T-helper 9 cell (primary cell): ENCODE data around the gene RNF34.

ENCODE experiments used
- DNase-seq: peaks from one replicate; pipeline ENCODE4 v3.0.0-alpha.2; 2020

Gene RNF34

DNA sequence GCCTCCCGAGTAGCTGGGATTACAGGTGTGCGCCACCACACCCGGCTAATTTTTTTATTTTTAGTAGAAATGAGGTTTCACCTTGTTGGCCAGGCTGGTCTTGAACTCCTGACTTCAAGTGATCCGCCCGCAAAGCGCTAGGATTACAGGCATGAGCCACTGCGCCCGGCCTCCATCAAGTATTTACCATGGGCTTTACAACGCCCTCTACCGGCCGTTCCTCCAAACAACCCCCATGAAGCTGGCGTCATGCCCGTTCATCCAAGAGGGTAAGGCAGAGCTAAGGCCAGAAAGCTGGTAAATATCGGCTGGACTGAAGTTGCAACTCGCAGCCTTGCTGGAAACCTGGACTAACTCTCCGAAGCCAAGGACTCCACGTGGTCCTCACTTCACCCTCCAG, 41.6 kb downstream of the RNF34 start:
- no peak for DNase-seq

DNA sequence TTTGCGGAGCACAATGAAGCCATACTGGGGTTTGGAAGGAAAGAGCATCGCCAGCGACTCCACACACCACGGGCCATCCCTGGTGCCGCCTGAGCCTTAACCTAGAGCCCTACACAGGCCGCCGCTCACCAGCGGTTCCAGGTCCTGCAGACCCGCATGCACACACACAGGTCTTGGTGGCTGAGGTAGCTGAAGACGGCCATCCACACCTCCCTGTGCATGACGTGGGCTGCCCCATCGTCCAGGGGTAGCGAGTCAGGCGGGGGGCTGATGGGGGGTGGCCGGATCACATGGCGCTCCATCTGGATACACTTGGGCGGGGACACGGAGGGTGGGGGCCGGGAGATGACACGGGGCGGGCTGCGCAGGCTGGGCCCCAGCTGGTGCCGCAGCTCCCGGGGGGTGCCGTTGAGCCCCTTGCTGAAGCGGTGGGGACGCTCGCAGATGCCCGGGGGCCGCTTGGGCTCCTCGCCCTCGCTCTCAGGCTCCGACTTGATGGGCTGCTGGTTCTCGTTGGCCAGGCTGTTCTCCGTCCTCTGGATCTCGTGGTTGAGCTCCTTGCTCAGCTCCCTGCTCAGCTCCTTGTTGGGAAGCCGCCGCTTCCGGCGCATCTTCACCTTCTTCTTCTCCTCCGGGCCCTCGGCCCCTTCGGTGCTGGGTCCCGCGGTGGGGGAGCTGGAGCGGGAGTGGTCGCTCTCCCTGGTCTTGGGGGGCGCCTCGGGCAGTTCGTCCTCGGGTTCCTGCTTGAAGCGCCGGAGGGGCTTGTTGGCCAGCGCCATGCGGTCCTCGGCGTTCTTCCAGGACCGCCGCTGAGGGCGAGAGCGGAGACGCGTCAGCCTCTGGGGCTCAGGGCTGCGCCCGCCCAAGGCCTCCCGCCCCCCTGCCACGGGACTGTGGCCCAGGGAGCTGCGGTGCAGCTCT, 42.4 kb downstream of the RNF34 start:
- no peak for DNase-seq

DNA sequence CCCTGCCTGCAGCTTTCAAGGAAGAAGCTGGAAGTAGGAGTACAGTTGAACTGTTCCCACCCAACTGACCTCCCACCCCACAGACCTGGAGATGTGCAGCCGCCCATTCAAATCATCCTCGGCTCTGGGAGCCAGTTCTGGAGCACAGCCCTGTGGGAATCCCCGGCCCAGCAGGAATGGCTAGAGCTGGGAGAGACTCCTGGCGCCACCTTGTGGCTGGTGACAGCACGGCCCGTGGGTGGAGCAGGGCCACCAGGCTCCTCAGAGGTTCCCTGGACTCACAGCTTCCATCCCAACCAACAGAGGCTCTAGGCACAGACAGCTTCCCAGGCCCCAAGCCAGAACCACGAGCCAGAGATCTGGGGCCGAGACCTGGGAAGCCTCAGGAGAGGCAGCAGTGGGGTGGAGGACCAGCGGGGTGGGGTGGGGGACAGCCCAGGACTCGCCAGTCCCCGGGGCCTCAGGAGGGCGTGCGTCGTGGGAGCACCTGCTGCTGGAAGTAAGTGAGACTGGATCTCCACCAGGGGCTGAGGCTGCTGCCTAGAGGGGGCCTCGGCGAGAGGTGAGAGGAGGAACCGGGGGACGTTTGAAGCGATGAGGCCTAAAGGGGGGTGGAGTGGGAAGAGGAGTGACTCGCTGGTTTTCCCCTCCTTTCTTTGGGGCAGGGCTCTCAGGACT, 43.4 kb downstream of the RNF34 start:
- peak; percentile 59 for DNase-seq

DNA sequence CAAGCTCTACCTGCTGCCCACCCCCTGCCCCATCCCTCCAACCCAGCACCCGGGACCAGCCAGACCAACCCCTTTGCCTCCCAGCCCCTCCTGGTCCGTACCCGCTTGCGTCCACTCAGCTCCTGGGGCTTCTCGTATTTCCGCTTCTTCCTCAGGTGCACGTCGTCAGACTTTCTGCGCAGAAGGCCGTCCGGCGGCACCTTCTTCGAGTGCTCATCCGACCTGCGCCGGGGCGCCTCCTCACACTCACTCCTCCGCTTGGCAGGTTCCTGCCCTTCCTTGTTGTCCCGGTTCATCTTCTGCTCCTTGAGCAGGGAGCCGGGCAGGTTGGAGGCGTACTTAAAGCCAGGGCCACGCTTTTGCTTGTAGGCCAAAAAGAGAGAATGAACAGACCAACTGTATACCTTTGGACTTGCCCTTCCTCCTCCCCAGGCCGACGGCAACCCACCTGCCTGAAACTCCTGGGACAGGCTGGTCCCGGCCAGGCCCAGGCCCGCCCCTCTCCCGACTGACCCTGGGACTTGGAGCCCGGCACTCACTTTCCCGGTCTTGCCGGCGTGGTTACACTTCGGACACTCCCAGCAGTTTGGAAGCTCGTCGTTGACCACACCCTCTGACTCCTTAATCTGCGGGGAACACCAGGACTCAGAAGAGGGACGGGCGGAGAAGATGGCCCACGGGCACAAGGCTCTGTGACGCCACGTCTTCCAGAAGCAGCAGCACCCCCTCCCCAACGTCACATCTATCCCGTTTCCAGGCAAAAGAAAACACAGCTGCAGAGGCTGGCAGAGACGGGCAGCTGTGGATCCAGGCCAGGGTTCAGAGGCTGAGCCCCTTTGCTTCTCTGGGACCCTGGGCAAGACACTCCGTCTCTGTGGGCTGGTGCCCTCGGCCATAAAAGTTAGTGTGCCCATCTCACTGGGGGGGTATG, 44.3 kb downstream of the RNF34 start:
- DNase-seq = no peak

DNA sequence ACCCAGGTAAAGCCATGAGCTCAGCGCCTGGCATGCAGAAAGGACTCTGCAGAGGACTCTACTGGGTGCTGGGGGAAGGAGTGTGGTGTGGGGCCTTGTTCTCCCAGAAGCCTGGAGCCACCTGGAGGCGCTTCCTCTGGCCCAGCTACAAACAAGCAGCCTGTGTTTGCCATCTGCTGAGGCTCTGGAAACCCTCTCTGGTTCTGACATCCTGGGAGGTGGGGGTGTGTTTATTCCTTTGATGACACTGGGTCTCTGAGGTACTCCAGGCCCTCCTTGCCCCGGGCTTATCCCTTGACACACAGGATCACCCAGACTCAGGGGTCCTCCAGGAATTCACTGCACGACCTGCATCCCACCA, 44.9 kb downstream of the RNF34 start:
- no peak for DNase-seq

DNA sequence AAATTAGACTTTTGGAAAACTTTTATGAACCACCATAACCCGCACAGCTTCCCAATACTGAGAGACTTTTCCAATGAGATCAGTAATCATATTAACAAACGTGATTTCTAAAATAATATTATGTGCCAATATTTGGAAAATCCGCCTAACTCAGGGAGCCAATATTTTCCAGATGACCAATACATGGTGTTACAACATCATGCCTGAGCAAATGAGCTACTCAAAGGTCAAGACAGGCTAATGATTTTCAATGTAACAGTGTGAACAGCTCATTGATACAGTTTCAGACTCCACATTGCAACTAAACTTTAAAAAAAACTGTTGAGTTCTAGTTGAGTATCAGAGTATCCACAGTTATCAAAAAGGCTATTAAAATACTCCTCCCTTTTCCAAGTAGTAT, 46.8 kb downstream of the RNF34 start:
- DNase-seq = no peak

DNA sequence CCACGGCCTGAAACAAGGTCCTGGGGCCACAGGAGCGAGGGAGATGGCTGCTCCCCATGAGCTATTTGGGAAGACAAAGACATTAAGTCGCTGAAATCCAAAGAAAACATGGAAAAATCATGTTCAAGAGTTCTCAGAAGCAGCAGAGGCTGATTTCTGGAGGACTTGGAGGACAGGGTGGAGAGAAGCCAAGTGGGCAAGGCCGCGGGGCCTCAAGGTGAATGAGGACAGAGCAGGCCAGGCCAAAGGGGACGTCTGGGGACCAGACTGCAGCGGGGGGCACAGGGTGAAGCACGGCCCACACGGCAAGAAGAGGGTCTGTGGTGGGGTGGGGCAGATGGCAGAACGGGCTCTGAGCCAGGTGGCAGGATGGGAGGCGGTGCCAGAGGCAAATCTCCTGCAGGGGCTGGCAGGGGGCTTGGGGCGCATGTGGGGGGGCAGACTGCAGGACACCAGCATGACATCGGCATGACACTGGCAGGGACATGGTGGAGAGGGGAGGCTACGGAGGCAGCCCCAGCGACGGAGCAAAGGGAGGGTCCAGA, 48.9 kb downstream of the RNF34 start:
- no peak for DNase-seq

DNA sequence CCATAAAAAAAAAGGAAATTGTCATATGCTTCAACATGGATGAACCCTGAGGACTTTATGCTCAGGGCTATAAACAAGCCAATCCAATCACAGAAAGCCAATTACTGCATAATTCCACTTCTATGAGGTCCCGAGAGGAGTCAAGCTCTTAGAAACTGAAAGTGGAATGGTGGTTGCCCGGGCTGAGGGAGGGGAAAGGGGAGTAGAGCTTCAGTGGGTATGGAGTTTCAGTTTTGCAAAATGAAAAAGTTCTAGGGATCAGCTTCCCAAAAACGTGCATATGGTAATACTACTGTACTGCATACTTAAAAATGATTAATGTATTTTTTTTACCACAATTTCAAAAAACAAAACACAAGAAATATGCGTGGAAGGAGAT, 52.0 kb downstream of the RNF34 start:
- DNase-seq = no peak

DNA sequence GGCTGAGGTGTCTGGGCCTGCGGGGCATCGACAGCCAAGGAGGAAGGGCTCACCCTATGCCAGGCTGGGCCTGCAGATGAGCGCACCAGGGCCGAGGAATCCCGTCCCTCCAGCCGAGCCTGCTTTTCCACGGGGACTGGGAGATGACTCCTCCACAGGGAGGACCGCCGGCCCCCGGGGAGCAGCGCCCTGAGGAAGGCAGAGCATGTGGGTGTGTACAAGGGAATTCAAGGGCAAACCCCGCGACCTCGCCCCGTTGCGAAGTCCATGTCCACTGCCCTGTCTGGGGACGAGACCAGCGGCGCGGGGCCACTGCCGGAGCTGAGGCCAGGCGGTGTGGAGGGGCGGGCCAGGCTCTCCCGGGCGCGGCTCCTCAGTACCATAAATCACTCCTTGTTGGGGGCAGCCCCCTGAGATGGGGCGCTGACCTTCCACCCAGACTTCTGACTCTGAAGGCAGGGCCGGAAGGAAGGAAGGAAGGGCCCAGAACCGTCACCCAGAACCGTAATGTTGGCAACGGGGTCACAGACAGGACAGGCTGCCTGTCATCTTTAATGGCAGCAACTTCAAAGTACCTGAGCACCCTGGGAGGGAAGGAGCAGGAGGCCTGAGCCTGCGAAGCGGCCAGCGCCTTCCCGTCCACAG, 52.5 kb downstream of the RNF34 start:
- no peak for DNase-seq

DNA sequence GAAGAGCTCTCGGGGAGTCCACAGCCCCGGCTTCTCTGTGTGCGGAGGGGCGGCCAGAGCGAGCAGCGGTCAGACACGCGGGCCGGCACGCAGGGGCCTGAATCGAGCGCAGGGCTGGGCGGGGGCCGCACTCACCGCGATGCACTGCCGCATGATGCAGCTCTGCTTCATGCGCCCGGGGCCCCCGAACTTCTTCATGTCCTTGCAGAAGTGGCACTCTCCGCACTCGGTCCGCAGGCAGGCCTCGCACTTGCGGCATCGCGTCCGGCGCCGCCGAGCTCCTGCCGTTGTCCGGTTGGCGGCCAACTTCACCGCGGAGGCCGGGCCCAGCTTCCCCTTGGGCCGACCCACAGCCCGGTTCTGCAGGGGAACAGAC, 53.1 kb downstream of the RNF34 start:
- DNase-seq = no peak

DNA sequence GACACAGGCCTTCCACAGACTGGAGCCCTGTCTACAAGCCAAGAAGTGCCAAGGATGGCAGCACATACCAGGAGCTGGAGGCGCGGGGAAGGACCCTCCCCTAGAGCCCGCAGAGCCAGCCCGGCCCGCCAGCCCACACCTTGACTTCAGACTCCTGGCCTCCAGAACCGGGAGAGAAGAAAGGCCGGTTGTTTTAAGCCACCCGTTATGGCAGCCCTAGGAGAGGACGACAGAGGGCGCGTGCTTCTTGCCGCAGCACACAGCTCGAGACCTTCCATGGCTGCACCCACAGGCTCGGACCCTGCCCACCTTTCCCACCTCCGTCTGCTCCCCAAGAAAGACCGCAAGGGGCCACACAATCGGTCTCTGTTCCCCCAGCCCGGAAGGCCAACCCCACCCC, 53.7 kb downstream of the RNF34 start:
- DNase-seq = no peak

DNA sequence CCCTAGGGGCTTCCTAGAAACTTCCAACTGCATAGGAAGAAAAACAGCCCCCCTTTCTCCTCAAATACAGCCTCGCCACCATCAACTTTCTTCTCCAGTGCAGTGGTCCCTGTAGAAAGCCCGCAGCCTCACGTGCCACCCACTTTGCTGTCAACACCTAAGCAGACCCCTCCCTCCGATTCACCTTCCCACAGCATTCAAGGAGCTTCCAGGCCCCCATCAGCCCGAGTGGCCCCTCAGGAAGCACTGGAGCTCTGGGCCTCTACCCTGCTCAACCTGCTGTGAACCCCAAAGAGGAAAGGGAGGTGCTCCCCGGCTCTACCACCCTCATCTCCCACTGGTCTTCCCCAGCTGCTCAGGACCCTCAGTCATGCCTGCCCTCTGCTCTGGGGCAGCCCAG, 55.0 kb downstream of the RNF34 start:
- DNase-seq = no peak

DNA sequence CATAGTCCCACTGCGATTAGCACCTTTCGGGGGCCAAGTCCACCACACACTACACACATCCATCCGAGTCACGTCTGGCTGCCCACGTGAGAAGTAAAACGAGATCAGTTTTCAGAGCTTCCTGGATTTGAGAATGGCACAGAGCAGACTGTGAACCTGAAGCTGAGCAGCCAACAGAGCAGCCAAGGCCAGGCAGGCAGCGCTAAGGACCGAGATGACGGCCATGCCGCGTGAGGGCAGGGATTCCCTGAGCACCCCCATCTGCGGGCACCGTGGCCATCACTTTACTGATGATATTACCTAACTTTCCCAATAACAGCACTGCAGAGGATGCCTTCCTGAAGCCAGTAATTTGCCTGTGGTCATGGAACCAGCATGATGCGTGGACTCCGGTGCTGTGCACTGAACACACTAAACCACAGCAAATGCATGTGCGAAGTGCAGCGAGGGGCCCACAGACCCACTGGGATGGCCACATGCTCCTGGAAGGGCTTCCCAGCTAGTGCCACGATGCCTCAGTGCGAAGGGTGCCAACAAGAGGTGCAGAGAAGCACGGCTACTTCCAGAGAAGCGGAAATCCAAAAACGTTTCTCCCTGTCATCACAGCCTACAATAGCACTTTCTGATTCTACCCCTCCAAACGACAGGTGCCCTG, 56.0 kb downstream of the RNF34 start:
- no peak for DNase-seq

DNA sequence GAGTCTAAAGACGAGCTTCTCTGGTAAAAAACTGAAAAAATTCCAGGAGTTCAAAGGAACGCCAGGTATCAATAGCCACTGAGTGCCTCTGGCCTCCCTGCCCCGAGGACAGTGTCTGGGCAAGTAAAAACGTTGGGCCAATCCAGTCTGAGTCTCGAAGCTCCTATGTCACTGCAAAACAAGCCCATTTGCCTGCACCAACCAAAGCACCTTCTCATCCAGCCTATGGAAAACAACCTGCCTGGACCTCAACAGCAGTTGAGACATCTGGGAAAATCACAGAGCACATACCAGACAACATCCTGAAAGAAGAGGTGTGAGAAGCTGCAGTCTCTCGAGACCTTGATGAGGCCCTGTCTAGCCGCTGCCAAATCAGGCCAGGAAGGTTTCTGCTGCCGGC, 56.6 kb downstream of the RNF34 start:
- no peak for DNase-seq

DNA sequence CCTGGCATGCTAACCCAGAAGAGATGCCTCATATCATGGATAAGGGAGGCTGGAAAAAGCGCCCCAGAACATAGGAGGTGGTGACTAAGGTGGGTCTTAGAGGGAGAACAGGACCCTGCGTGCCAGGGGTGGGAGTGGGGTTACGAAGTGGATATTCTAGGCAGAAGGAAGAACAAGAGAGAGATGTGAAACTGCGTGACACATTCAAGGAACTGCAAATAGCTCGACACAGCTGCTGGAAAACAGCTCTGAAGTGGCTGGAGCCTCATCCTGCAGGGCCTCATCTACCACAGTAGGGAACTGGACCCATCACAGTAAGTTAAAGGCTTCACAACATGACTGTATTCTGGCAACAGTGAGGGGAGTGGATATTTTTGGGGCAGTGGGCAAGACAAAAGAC, 61.1 kb downstream of the RNF34 start:
- no peak for DNase-seq

DNA sequence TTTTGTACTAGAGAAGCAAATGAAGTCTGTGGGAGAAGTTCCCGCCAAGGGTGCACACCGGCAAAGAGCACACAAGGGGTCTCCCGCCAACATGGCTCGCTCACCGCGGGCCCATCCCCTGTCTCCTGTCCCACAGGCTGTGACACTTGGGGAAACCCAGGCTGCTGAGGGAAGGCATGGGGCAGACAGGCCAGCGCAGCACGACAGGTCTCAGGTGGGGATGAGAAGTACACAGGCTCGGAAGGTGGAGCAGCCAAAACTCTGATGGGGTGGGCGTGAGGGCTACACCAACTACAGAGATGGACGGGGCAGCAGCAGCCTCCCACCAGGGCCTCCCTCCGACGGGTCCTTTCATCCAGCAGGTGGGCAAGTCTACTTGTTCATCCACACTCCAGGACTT, 64.4 kb downstream of the RNF34 start:
- no peak for DNase-seq

DNA sequence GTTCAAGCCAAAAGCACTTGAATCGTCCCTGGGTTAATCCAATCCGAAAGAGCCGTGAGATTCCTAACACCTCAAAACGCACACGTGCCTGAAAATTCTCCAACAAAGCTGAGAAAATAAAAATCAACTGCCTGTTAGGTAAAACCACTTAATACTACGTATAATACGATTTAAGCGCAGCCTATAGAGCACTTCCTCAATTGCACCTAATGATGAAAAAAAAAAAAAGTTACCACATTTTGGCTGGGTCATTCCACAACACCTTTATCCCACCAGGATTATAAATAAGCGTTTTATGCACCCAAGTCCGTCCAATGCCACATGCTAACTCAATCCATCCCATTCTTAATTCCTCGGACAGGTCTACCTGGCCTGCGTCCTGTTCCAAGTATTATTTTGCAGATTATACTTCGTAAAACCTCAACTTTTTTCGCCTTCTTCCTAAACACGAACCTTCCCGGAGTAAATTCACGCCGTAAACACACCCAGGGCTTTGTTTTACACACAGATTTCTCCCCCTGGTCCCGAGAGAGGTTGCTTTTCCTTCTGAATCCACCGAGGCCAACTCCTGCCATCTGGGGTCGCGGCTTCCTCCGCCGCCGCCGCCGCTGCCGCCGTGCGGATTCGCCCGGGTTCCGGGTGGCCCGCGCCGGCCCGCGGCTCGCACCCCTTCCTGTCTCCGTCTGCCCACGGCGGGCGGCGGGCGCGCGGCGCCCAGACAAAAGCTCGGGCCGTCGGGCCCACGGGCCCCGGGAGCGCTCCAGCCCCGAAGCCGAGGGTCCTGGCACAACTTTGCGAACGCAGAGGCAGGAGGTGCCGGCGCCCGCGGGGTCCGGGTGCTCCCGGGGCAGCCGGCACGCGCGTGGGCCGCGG, 66.2 kb downstream of the RNF34 start:
- peak; percentile 38 for DNase-seq

DNA sequence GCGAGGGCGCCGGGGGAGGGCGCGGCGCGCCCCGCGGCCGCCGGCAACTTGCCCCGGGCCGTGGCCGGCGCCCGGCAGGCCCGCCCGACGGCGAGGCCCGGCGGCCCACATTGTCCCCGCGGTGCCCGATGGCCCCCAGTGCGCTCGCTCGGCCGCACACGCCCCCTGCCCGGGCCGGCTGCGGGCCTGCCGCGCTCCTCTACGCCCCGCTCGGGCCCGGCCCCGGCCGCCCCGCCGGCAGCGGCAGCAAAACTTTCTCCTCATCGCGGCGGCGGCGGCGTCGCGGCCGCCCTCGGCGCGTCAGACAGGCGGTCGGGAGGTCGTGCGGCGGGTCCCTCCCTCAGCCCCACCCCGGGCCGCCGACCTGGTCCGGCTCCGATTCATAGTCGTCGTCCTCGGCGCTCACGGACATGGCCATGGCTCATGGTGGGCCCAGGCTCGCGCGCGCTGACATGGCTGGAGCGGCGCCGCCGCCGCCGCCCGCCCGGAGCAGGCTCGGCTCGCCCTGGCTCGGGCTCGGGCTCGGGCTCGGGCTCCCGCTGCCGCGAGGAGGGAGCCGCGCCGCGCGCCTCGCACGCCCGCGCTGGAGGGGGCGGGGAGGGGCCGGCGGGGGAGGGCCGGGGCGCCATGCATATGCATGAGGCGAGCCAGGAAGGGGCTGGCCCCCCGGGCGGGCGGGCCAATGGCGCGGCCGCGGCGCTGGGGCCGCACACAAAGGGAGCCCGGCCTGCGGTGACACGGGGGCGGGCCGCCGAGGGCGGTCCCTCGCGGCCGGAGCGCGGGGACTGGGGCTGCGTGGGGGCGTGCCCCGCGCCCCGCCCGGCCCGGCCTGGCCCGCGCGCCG, 67.1 kb downstream of the RNF34 start:
- peak; percentile 82 for DNase-seq

DNA sequence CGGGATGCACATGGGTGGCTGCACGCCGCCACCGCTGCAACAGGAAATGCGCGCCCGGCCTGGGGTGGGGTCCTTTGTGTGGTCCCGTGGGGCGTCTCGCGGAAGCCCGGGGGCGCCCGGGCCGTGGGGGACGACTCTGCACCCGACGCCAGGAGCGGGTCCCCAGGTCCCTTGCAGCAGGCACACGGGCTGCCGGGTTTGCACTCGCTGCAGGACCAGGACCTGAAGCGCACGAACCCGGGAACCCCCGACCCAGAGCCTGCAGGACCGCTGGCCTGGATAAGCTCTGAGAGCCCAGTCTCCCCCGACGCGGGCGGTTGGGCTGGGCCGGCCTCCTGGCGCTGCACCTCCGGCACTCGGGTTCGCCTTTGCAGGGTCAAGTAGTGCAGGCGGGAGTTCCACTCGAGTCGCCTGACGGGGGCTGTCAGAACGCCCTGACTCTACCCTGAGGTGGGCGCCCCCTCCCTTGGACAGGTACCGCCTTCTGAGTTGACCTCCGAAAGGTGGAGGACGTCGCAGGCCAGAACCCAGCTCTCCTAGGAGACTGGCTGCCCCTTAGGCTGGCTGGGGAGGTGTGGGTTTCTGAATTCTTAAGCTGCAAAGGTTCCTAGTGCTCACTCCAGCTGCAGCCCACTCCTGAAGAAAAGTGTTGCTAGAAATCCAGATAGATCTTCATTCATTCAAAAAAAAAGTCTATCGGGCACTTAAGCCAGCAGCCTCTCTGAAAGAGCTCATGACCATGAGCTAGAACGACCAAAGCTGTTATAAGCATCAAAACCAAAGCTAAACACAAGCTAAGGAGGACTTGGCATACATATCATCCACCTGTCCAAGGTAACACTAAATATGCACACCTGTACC, 68.0 kb downstream of the RNF34 start:
- DNase-seq = no peak
